Stomach (tissue), 4 donors: ENCODE results near the gene DOC2A.

ENCODE experiments used
- EP300 ChIP-seq: sonication (generic); formaldehyde crosslinking; IDR thresholded peaks from one replicate; pipeline ENCODE4 v1.6.1; 2017; ENCODE audit warnings: antibody characterized with exemption
- POLR2A ChIP-seq, 4 donors: fragments of 450-650 bp; IDR thresholded peaks; one replicate each; pipeline ENCODE4 v1.6.1; 2016; ENCODE audit warnings: antibody characterized with exemption in 4 of 4, control low read depth in 2 of 4, mild to moderate bottlenecking in 1 of 4, moderate library complexity in 1 of 4
- TF ChIP-seq, protein P1 (sequence below), 7 experiments: fragments of 450-650 bp in 4 of 7; fragments of 200-600 bp in 3 of 7; sonication (generic) in 3 of 7; IDR thresholded peaks; one replicate each; pipeline ENCODE4 v1.5.1; 2016 to 2019; ENCODE audit warnings: antibody characterized with exemption in 7 of 7, control low read depth in 2 of 7, mild to moderate bottlenecking in 1 of 7

- TF ChIP-seq, protein P1, sequence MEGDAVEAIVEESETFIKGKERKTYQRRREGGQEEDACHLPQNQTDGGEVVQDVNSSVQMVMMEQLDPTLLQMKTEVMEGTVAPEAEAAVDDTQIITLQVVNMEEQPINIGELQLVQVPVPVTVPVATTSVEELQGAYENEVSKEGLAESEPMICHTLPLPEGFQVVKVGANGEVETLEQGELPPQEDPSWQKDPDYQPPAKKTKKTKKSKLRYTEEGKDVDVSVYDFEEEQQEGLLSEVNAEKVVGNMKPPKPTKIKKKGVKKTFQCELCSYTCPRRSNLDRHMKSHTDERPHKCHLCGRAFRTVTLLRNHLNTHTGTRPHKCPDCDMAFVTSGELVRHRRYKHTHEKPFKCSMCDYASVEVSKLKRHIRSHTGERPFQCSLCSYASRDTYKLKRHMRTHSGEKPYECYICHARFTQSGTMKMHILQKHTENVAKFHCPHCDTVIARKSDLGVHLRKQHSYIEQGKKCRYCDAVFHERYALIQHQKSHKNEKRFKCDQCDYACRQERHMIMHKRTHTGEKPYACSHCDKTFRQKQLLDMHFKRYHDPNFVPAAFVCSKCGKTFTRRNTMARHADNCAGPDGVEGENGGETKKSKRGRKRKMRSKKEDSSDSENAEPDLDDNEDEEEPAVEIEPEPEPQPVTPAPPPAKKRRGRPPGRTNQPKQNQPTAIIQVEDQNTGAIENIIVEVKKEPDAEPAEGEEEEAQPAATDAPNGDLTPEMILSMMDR (IDR thresholded peaks at IDR 0.05) = no peak
- TF ChIP-seq POLR2A (IDR thresholded peaks at IDR 0.05) (no peak), EP300 (no peak)
These were observed 40.7 kb upstream of the DOC2A start for GRCh38 chr16:30051518-30051917.
